ENCODE results near the gene TP53I13. TPM values are rescaled to one million over a fixed set of nuclear protein-coding genes. Genes with fewer than 3 reads are reported as not detected.

TP53I13 gene
- total and polyA plus RNA-seq, 2 donors (not counting 3 experiments of a cell fraction or from before 2014, with no cell fraction given): 41.1 to 42.7 TPM

GRCh38 chr17:29591737-29592608 lies 23.5 kb downstream of the TP53I13 start:
- FAIRE-seq: peak; percentile 95
- Histone ChIP-seq H4K20me1 (replicated peaks; ENCODE audit: control insufficient read depth, extremely low read depth, insufficient read depth, low read length) (no peaks in the 10 kb centered on the region), H3K9me3 (replicated peaks; ENCODE audit: control insufficient read depth, insufficient read depth, low read length) (no peaks in the 10 kb centered on the region), H3K36me3 (ENCODE audit: control insufficient read depth in 2 of 2, extremely low read depth in 1 of 2, insufficient read depth in 2 of 2, low read length in 2 of 2) (no peaks in the 10 kb centered on the region), H3K27me3 (ENCODE audit: control insufficient read depth in 2 of 2, insufficient read depth in 2 of 2, low read length in 2 of 2) (no peaks in the 10 kb centered on the region), H2AFZ (ENCODE audit: low read depth, low read length) (peak overlapping the region; percentile 76), H3K9me1 (replicated peaks; ENCODE audit: control insufficient read depth, extremely low read depth, insufficient read depth, low read length) (no peaks in the 10 kb centered on the region), H3K4me3 (replicated peaks in 1 of 3; ENCODE audit: insufficient read depth in 1 of 3, low read depth in 1 of 3, low read length in 3 of 3) (peak overlapping the region in 2 of 3 experiments; percentile 21 to 28), H3K9ac (replicated peaks; ENCODE audit: extremely low read depth, insufficient read depth, low read length) (peak overlapping the region; percentile 50), H3K27ac (ENCODE audit: insufficient read depth, low read depth, low read length) (peak overlapping the region; percentile 37), H3K4me2 (ENCODE audit: insufficient read depth, low read length) (peak overlapping the region; percentile 53), H3K4me1 (ENCODE audit: control insufficient read depth, extremely low read depth, insufficient read depth, low read length) (peaks cover 54% of the 10 kb centered on the region), H3K79me2 (ENCODE audit: control insufficient read depth, insufficient read depth, low read length) (peaks cover 31% of the 10 kb centered on the region)
- CTCF ChIA-PET: interaction anchor here (0.6 to 9.2 kb wide), 19 partner anchors 13 to 501 kb away, joined by 3 to 152 read pairs (median 5); partner anchors contain the start of genes ABHD15, SSH2 and TP53I13
- DNase-seq (ENCODE audit: low read depth, low spot score): peak; percentile 91
- dilution Hi-C loops (cut with MboI; ENCODE audit: extremely low pct_ligation_motif_present, low sequenced_read_pairs): no loop called here
- POLR2A ChIA-PET: interaction anchor here (0.6 kb wide), 1 partner anchor 749 kb away, joined by 3 read pairs; the partner anchor contains the start of gene FAM222B
- TF ChIP-seq FOS (IDR thresholded peaks at IDR 0.05; ENCODE audit: borderline replicate concordance, insufficient read depth, low read length) (no peak), MAX (IDR thresholded peaks at IDR 0.05; ENCODE audit: insufficient read depth, insufficient read length) (no peak), MYC (IDR thresholded peaks at IDR 0.05; ENCODE audit: low read depth, low read length) (peak; percentile 12), POLR2AphosphoS5 (IDR thresholded peaks at IDR 0.05; ENCODE audit: insufficient read depth, low read depth, low read length) (peak; percentile 36), POLR2A (IDR thresholded peaks at IDR 0.05; ENCODE audit: low read depth, low read length) (no peak), EZH2 (IDR thresholded peaks at IDR 0.05; ENCODE audit: borderline replicate concordance, low read depth, low read length, severe bottlenecking) (no peak), JUN (IDR thresholded peaks at IDR 0.05; ENCODE audit: borderline replicate concordance, insufficient read depth, insufficient read length, low read depth) (no peak), GATA2 (IDR thresholded peaks at IDR 0.05; ENCODE audit: insufficient read depth, insufficient read length, low read depth, low read length) (no peak)
- TF ChIP-seq, protein P1, sequence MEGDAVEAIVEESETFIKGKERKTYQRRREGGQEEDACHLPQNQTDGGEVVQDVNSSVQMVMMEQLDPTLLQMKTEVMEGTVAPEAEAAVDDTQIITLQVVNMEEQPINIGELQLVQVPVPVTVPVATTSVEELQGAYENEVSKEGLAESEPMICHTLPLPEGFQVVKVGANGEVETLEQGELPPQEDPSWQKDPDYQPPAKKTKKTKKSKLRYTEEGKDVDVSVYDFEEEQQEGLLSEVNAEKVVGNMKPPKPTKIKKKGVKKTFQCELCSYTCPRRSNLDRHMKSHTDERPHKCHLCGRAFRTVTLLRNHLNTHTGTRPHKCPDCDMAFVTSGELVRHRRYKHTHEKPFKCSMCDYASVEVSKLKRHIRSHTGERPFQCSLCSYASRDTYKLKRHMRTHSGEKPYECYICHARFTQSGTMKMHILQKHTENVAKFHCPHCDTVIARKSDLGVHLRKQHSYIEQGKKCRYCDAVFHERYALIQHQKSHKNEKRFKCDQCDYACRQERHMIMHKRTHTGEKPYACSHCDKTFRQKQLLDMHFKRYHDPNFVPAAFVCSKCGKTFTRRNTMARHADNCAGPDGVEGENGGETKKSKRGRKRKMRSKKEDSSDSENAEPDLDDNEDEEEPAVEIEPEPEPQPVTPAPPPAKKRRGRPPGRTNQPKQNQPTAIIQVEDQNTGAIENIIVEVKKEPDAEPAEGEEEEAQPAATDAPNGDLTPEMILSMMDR (IDR thresholded peaks at IDR 0.05; ENCODE audit: extremely low read depth in 1 of 2, insufficient read depth in 1 of 2, low read depth in 1 of 2, low read length in 2 of 2): peak; percentile 99 to 100
- no TSS peak for BruUV-seq (replicated peaks)
- intact Hi-C loops (cut with micrococcal nuclease): loop anchor here (1.0 to 5.0 kb wide), 6 partner anchors 12 to 443 kb away; partner anchors contain the start of genes ABHD15 and NUFIP2
